Chondrocyte (in vitro differentiated cells): ENCODE results near the gene SERBP1. TPM values are rescaled to one million over a fixed set of nuclear protein-coding genes. Genes with fewer than 3 reads are reported as not detected.
A peak's percentile ranks its signal among the peaks of the same experiment; 100 is the strongest.

Source experiments
- DNase-seq: peaks from one replicate; pipeline ENCODE4 v3.0.0; 2021; ENCODE audit warnings: mixed read lengths, low spot score
- H3K27ac Mint-ChIP-seq: one replicate; pipeline ENCODE4 v1.8.0; 2021; ENCODE audit warnings: mild to moderate bottlenecking, moderate library complexity, mixed read lengths; ENCODE audit not compliant: unreplicated experiment
- H3K27me3 Mint-ChIP-seq: 2 replicates; pipeline ENCODE4 v1.8.0; 2021; ENCODE audit warnings: low read depth, mixed read lengths
- H3K36me3 Mint-ChIP-seq: 2 replicates; pipeline ENCODE4 v1.8.0; 2021; ENCODE audit warnings: low read depth, mixed read lengths
- H3K4me1 Mint-ChIP-seq: 2 replicates; pipeline ENCODE4 v1.8.0; 2021; ENCODE audit warnings: low read depth, mild to moderate bottlenecking, mixed read lengths
- H3K4me3 Mint-ChIP-seq: one replicate; pipeline ENCODE4 v1.8.0; 2021; ENCODE audit warnings: mild to moderate bottlenecking, moderate library complexity, mixed read lengths; ENCODE audit not compliant: unreplicated experiment
- H3K9me3 Mint-ChIP-seq: 2 replicates; pipeline ENCODE4 v1.8.0; 2021; ENCODE audit warnings: low read depth, mixed read lengths
- total RNA-seq: library from RNA; stranded (reverse); gene quantifications from 3 replicates; pipeline ENCODE4 v1.2.1, GENCODE V29; 2021
- TF ChIP-seq, protein P1 (sequence below): fragments of 200-600 bp; sonication (generic); IDR thresholded peaks from 2 replicates; pipeline ENCODE4 v1.5.0; 2021; ENCODE audit warnings: antibody characterized with exemption, mild to moderate bottlenecking, moderate library complexity

Gene SERBP1
- total RNA-seq, 1 donor from 2014 or later = 145 TPM

DNA sequence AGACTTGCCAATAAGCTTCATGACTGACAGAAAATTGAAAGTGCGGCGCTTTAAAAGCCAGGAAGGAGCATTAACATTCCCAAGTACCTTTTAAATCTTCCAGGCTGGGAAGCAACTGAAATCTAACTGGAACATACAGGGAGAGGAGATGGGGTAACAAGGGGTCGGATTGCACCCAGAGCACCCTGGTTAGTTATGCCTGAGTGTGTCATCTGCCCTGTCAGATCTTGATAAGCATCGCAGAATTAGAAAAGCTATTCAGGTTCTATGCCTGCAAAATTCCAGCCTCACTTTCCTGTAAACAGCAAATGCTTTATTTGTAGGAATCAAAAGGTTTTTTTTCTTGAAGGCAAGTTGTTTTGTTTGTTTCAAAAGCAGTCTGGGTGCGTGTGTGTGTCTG, 58.5 kb downstream of the SERBP1 start:
- TF ChIP-seq, protein P1, sequence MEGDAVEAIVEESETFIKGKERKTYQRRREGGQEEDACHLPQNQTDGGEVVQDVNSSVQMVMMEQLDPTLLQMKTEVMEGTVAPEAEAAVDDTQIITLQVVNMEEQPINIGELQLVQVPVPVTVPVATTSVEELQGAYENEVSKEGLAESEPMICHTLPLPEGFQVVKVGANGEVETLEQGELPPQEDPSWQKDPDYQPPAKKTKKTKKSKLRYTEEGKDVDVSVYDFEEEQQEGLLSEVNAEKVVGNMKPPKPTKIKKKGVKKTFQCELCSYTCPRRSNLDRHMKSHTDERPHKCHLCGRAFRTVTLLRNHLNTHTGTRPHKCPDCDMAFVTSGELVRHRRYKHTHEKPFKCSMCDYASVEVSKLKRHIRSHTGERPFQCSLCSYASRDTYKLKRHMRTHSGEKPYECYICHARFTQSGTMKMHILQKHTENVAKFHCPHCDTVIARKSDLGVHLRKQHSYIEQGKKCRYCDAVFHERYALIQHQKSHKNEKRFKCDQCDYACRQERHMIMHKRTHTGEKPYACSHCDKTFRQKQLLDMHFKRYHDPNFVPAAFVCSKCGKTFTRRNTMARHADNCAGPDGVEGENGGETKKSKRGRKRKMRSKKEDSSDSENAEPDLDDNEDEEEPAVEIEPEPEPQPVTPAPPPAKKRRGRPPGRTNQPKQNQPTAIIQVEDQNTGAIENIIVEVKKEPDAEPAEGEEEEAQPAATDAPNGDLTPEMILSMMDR = no peak
- H3K4me1 Mint-ChIP-seq = peaks cover 8% of the 10 kb centered on the region
- H3K27ac Mint-ChIP-seq = no peak overlapping the region
- H3K36me3 Mint-ChIP-seq = no peaks in the 10 kb centered on the region
- no peak overlapping the region for H3K4me3 Mint-ChIP-seq
- DNase-seq = no peak
- H3K27me3 Mint-ChIP-seq = no peaks in the 10 kb centered on the region
- no peaks in the 10 kb centered on the region for H3K9me3 Mint-ChIP-seq

- H3K4me3 Mint-ChIP-seq = no peak overlapping the region
These were observed 59.2 kb downstream of the SERBP1 start for GRCh38 chr1:67371043-67371442.

GRCh38 chr1:67368046-67368514, 62.1 kb downstream of the SERBP1 start:
- no peak overlapping the region for H3K4me3 Mint-ChIP-seq
- no peak for DNase-seq
- TF ChIP-seq, protein P1 = no peak
- H3K27me3 Mint-ChIP-seq = no peaks in the 10 kb centered on the region
- H3K36me3 Mint-ChIP-seq = no peaks in the 10 kb centered on the region
- H3K9me3 Mint-ChIP-seq = no peaks in the 10 kb centered on the region
- peaks cover 8% of the 10 kb centered on the region for H3K4me1 Mint-ChIP-seq
- no peak overlapping the region for H3K27ac Mint-ChIP-seq

More at GRCh38 chr1:67371043-67371442, 59.2 kb downstream of the SERBP1 start:
- H3K4me1 Mint-ChIP-seq = peaks cover 8% of the 10 kb centered on the region
- TF ChIP-seq, protein P1 = no peak
- DNase-seq = no peak
- no peaks in the 10 kb centered on the region for H3K9me3 Mint-ChIP-seq
- no peaks in the 10 kb centered on the region for H3K36me3 Mint-ChIP-seq
- H3K27me3 Mint-ChIP-seq = no peaks in the 10 kb centered on the region
- H3K27ac Mint-ChIP-seq = no peak overlapping the region

GRCh38 chr1:67367370-67368045, 62.7 kb downstream of the SERBP1 start:
- H3K4me1 Mint-ChIP-seq = peaks cover 8% of the 10 kb centered on the region
- no peak for DNase-seq
- no peak overlapping the region for H3K4me3 Mint-ChIP-seq
- H3K36me3 Mint-ChIP-seq = no peaks in the 10 kb centered on the region
- no peaks in the 10 kb centered on the region for H3K27me3 Mint-ChIP-seq
- no peak overlapping the region for H3K27ac Mint-ChIP-seq
- H3K9me3 Mint-ChIP-seq = no peaks in the 10 kb centered on the region
- TF ChIP-seq, protein P1 = peak; percentile 29

- no peak overlapping the region for H3K27ac Mint-ChIP-seq
These were observed 68.6 kb downstream of the SERBP1 start for GRCh38 chr1:67361641-67362040.

More at GRCh38 chr1:67361641-67362040, 68.6 kb downstream of the SERBP1 start:
- Mint-ChIP-seq H3K4me3 (no peak overlapping the region), H3K27me3 (no peaks in the 10 kb centered on the region), H3K36me3 (no peaks in the 10 kb centered on the region), H3K9me3 (no peaks in the 10 kb centered on the region), H3K4me1 (peaks cover 4% of the 10 kb centered on the region)
- TF ChIP-seq, protein P1 = no peak
- DNase-seq = no peak
